Measurements from ENCODE around the gene RAB11FIP4. TPM values are rescaled to one million over a fixed set of nuclear protein-coding genes. Genes with fewer than 3 reads are reported as not detected.
A peak's percentile ranks its signal among the peaks of the same experiment; 100 is the strongest.

The RAB11FIP4 gene
- total and polyA plus RNA-seq, 9 of the 15 experiments (the other 6 are each of a cell fraction or from before 2014, with no cell fraction given) = 0.62 to 16.6 (median 8.9) TPM

DNA sequence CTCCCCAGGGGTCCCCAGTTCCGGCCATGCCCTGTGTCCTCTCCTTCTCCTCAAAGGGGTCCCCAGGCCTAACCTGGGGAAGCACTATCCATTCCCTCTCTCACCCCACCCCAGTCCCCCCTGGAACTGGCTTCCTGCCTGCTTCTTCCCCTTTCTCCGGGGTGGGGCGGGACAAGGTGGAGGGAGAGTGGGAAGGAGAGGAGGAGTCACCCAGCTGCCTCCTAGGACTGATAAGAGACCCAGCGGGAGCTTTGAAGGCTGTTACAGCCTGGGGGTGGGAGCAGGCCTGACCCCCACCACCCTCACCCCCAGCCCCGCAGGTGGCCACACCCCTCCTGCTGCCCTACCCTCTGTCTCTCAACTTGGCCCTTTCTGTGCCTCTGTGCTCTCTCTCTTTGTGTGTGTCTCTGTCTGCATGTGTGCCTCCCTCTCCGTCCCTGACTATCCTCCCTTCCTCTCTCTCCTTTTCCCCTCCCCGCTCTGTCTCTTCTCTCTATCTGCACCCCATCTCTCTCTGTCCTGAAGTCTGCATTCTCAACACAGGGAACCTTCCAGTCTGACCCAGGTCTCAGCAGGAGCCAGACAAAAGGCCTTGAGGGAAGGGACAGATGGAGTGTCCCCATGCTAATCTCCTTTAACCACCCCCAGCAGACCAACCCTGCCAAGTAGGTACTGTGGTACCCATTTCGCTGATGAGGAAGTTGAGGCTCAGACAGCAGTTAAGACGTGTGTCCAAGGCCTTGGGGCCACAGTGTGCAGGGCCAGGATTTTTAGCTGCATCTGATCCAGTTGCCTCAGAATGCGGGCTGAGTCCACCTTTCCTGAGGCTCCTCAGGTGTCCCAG is 66.1 kb downstream of the RAB11FIP4 start:
- Histone ChIP-seq H3K4me3 (no peak overlapping the region), H3K36me3 (ENCODE audit: control insufficient read depth, insufficient read depth, low read length) (no peaks in the 10 kb centered on the region), H3K9me1 (ENCODE audit: control insufficient read depth, insufficient read depth, low read length) (no peaks in the 10 kb centered on the region), H4K20me1 (replicated peaks; ENCODE audit: control insufficient read depth, insufficient read depth, low read length) (no peaks in the 10 kb centered on the region), H3K4me2 (ENCODE audit: insufficient read depth, low read length) (peak overlapping the region; percentile 64), H2AFZ (ENCODE audit: low read depth, low read length) (peak overlapping the region; percentile 83), H3K27ac (ENCODE audit: extremely low read depth, low read depth, low read length) (peak overlapping the region; percentile 63), H3K9me3 (replicated peaks; ENCODE audit: control insufficient read depth, insufficient read depth, low read depth, low read length) (no peaks in the 10 kb centered on the region), H3K79me2 (ENCODE audit: control insufficient read depth, insufficient read depth, low read length) (no peaks in the 10 kb centered on the region), H3K27me3 (ENCODE audit: control insufficient read depth in 2 of 2, insufficient read depth in 2 of 2, low read length in 2 of 2) (no peaks in the 10 kb centered on the region), H3K9ac (ENCODE audit: insufficient read depth in 1 of 2, low read depth in 2 of 2, low read length in 2 of 2) (peak overlapping the region; percentile 42 to 84), H3K4me1 (replicated peaks in 1 of 2; ENCODE audit: control insufficient read depth in 2 of 2, insufficient read depth in 2 of 2, low read length in 2 of 2) (peaks cover 35 to 37% of the 10 kb centered on the region in 2 experiments)
- peak; percentile 77 to 92 (median 88) for DNase-seq (ENCODE audit: extremely low read depth in 1 of 4, low spot score in 3 of 4)
- ChIA-PET CTCF (ENCODE audit: low intra/inter-chr PET ratio) (no interaction called here), POLR2A (interaction anchor here (0.7 to 1.1 kb wide), 2 partner anchors 17 to 445 kb away, joined by 4 read pairs; no protein-coding TSS in a partner anchor)
- in situ Hi-C loops (cut with MboI) = no loop called here
- BruUV-seq (replicated peaks) = no TSS peak
- intact Hi-C loops (cut with micrococcal nuclease) = loop anchor here (5.0 kb wide), 1 partner anchor 50 kb away; no protein-coding TSS in a partner anchor
- 20% methylated on average over 5 of the region's 10 CpGs for WGBS (ENCODE audit: insufficient coverage, low coverage, missing lambda C conversion rate)
- peak; percentile 87 for ATAC-seq
- peak; percentile 80 for FAIRE-seq
- TF ChIP-seq, protein P1, sequence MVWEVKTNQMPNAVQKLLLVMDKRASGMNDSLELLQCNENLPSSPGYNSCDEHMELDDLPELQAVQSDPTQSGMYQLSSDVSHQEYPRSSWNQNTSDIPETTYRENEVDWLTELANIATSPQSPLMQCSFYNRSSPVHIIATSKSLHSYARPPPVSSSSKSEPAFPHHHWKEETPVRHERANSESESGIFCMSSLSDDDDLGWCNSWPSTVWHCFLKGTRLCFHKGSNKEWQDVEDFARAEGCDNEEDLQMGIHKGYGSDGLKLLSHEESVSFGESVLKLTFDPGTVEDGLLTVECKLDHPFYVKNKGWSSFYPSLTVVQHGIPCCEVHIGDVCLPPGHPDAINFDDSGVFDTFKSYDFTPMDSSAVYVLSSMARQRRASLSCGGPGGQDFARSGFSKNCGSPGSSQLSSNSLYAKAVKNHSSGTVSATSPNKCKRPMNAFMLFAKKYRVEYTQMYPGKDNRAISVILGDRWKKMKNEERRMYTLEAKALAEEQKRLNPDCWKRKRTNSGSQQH (CRISPR knock-in tag; IDR thresholded peaks at IDR 0.05) = 0 out of 2 replicates have a peak, but pooled peaks have one; percentile 46
- TF ChIP-seq, protein P2, sequence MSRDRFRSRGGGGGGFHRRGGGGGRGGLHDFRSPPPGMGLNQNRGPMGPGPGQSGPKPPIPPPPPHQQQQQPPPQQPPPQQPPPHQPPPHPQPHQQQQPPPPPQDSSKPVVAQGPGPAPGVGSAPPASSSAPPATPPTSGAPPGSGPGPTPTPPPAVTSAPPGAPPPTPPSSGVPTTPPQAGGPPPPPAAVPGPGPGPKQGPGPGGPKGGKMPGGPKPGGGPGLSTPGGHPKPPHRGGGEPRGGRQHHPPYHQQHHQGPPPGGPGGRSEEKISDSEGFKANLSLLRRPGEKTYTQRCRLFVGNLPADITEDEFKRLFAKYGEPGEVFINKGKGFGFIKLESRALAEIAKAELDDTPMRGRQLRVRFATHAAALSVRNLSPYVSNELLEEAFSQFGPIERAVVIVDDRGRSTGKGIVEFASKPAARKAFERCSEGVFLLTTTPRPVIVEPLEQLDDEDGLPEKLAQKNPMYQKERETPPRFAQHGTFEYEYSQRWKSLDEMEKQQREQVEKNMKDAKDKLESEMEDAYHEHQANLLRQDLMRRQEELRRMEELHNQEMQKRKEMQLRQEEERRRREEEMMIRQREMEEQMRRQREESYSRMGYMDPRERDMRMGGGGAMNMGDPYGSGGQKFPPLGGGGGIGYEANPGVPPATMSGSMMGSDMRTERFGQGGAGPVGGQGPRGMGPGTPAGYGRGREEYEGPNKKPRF (IDR thresholded peaks at IDR 0.05; ENCODE audit: low read depth, low read length) = no peak
- TF ChIP-seq ZKSCAN1 (IDR thresholded peaks at IDR 0.05; ENCODE audit: low read depth, low read length) = no peak
- no peak for TF ChIP-seq MEIS2 (IDR thresholded peaks at IDR 0.05; ENCODE audit: partially characterized antibody)
- no peak for TF ChIP-seq TBP (optimal IDR thresholded peaks at IDR 0.05; ENCODE audit: low read depth, low read length)
- no peak for TF ChIP-seq SNRNP70 (optimal IDR thresholded peaks at IDR 0.05; ENCODE audit: low read depth, low read length)
- TF ChIP-seq, protein P3, sequence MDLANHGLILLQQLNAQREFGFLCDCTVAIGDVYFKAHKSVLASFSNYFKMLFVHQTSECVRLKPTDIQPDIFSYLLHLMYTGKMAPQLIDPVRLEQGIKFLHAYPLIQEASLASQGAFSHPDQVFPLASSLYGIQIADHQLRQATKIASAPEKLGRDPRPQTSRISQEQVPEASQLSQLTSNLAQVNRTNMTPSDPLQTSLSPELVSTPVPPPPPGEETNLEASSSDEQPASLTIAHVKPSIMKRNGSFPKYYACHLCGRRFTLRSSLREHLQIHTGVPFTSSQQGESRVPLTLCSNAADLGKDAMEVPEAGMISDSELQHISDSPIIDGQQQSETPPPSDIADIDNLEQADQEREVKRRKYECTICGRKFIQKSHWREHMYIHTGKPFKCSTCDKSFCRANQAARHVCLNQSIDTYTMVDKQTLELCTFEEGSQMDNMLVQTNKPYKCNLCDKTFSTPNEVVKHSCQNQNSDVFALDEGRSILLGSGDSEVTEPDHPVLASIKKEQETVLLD (IDR thresholded peaks at IDR 0.05) = peak; percentile 19; the same call in 1 of the 2 replicates
- TF ChIP-seq HCFC1 (IDR thresholded peaks at IDR 0.05; ENCODE audit: low read depth, low read length) = no peak
- TF ChIP-seq TRIM28 (IDR thresholded peaks at IDR 0.05) = no peak
- peak in 1 of 2 experiments; percentile 42; a peak in 1 of 4 replicates for TF ChIP-seq SRF (CRISPR knock-in tag; IDR thresholded peaks at IDR 0.05)
- TF ChIP-seq MAZ (CRISPR knock-in tag; conservative IDR thresholded peaks at IDR 0.05 in 1 of 2, IDR thresholded peaks at IDR 0.05 in 1 of 2) = peak; percentile 32 to 68; a peak in 2 of 4 replicates
- TF ChIP-seq, protein P4, sequence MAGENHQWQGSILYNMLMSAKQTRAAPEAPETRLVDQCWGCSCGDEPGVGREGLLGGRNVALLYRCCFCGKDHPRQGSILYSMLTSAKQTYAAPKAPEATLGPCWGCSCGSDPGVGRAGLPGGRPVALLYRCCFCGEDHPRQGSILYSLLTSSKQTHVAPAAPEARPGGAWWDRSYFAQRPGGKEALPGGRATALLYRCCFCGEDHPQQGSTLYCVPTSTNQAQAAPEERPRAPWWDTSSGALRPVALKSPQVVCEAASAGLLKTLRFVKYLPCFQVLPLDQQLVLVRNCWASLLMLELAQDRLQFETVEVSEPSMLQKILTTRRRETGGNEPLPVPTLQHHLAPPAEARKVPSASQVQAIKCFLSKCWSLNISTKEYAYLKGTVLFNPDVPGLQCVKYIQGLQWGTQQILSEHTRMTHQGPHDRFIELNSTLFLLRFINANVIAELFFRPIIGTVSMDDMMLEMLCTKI (IDR thresholded peaks at IDR 0.05; ENCODE audit: partially characterized antibody) = no peak

All from K562 (cell line).